GM19397 (cell line): ENCODE results near the gene ISCU.
"Not testable (repeated sequence)": the region's sequence is repeated elsewhere in the genome, so short reads cannot be mapped to it uniquely, and the experiment has no call there.

Experiments used
- ATAC-seq: cut with Tn5 transposase; IDR thresholded peaks from one replicate; pipeline ENCODE4 v1.9.1; 2021; ENCODE audit warnings: mild to moderate bottlenecking, moderate library complexity; ENCODE audit not compliant: unreplicated experiment

The ISCU gene

GRCh38 chr12:108616941-108617858 lies 54.8 kb downstream of the ISCU start:
- ATAC-seq, result peak; percentile 78

DNA sequence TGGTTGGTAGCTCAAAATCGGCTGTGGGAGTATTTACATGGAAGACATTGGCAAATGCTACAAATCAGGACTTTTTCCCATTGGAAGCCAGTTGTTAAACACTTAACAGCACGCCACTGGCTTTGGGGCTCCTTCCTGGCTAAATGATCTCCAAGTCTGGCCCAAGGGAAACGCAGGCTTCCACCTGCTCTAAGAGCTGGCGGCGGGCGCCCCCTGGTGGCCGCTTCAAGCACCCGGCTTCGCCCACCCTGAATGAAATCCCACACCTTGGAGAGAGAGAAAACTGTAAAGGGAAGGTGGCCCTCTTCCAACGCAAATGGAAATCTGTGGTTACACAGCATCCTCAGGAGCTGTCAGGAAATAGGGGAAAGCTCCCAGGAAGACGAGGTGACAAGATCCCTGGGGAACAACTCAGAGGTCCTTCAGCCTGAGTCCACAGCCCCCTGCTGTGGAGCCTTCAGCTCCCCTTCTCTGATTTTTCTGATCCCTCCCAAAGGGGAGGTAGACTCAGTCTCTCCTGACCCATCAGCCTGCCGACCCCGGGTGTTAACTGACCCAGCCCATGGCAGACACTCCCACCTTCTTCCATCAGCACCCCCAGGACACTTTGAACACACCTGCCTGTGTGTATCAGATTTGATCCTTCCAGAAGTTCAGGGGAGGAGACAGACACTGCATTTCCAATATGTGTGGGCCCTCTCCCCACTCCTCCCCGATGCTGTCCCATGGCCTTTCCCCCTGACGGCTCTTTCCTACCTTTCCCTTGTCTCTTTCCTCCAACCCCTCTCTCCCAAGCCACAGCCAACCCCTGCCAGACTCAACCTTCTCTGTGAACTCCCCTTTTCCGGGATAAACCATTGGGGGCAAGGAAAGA lies 55.9 kb downstream of the ISCU start:
- no peak for ATAC-seq

DNA sequence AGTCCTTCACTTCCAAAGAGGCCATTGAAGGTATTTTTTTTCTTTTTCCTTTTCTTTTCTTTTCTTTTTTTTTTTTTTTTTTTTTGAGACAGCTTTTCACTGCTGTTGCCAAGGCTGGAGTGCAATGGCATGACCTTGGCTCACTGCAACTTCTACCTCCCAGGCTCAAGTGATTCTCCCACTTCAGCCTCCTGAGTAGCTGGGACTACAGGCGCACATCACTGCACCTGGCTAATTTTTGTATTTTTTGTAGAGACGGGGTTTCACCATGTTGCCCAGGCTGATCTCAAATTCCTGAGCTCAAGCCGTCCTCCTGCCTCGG lies 56.5 kb downstream of the ISCU start:
- not testable (repeated sequence) for ATAC-seq
